ENCODE results near the gene NFIA. TPM values are rescaled to one million over a fixed set of nuclear protein-coding genes. Genes with fewer than 3 reads are reported as not detected.

Gene NFIA
- total and polyA plus RNA-seq, 2 of the 13 experiments (the other 11 are each of a cell fraction or from before 2014, with no cell fraction given): 14.7 to 28.5 TPM

GRCh38 chr1:61338899-61339298 lies 256.5 kb downstream of the NFIA start (continued):
- TF ChIP-seq ZNF33A (CRISPR knock-in tag; IDR thresholded peaks at IDR 0.05; ENCODE audit: borderline replicate concordance) (no peak), ATF7 (IDR thresholded peaks at IDR 0.05) (no peak), ATF7 (CRISPR knock-in tag; IDR thresholded peaks at IDR 0.05) (no peak; the same call in 1 of the 2 replicates), ZNF777 (CRISPR knock-in tag; IDR thresholded peaks at IDR 0.05) (no peak), ELF3 (CRISPR knock-in tag; IDR thresholded peaks at IDR 0.05) (0 out of 2 replicates have a peak, but pooled peaks have one; percentile 33), NFE2L1 (CRISPR knock-in tag; IDR thresholded peaks at IDR 0.05; ENCODE audit: borderline replicate concordance) (no peak), IRX3 (CRISPR knock-in tag; IDR thresholded peaks at IDR 0.05; ENCODE audit: borderline replicate concordance, low read depth) (no peak), ZBTB49 (CRISPR knock-in tag; IDR thresholded peaks at IDR 0.05; ENCODE audit: borderline replicate concordance) (no peak), MTF1 (CRISPR knock-in tag; IDR thresholded peaks at IDR 0.05) (no peak), STAG1 (CRISPR knock-in tag; IDR thresholded peaks at IDR 0.05) (no peak), CHCHD3 (CRISPR knock-in tag; IDR thresholded peaks at IDR 0.05) (no peak), ZNF44 (CRISPR knock-in tag; IDR thresholded peaks at IDR 0.05) (no peak), ZBTB43 (CRISPR knock-in tag; conservative IDR thresholded peaks at IDR 0.05) (no peak), RARA (CRISPR knock-in tag; IDR thresholded peaks at IDR 0.05) (peak; percentile 80), ZNF18 (CRISPR knock-in tag; IDR thresholded peaks at IDR 0.05; ENCODE audit: insufficient replicate concordance) (no peak), SAP130 (CRISPR knock-in tag; IDR thresholded peaks at IDR 0.05; ENCODE audit: low read depth) (peak; percentile 64), SPEN (CRISPR knock-in tag; IDR thresholded peaks at IDR 0.05; ENCODE audit: low read depth) (no peak), ZNF556 (CRISPR knock-in tag; IDR thresholded peaks at IDR 0.05; ENCODE audit: borderline replicate concordance) (no peak), ZNF484 (CRISPR knock-in tag; IDR thresholded peaks at IDR 0.05; ENCODE audit: borderline replicate concordance, low read depth) (no peak), ATRX (CRISPR knock-in tag; IDR thresholded peaks at IDR 0.05; ENCODE audit: borderline replicate concordance) (no peak), ZNF615 (CRISPR knock-in tag; IDR thresholded peaks at IDR 0.05; ENCODE audit: borderline replicate concordance) (no peak), ZNF784 (CRISPR knock-in tag; IDR thresholded peaks at IDR 0.05; ENCODE audit: borderline replicate concordance) (no peak), ZNF225 (CRISPR knock-in tag; IDR thresholded peaks at IDR 0.05) (no peak), ZNF580 (CRISPR knock-in tag; IDR thresholded peaks at IDR 0.05; ENCODE audit: borderline replicate concordance, low read depth) (no peak), MATR3 (CRISPR knock-in tag; IDR thresholded peaks at IDR 0.05) (no peak), TBP (CRISPR knock-in tag; IDR thresholded peaks at IDR 0.05) (no peak)
